SK-N-SH (cell line): ENCODE results near the gene ABCD2. TPM values are rescaled to one million over a fixed set of nuclear protein-coding genes. Genes with fewer than 3 reads are reported as not detected.

ENCODE experiments used
- CTCF ChIA-PET: fragments of 300-600, 350-600 bp; formaldehyde crosslinking; extraction: SDS; loops from one replicate; lab custom pipeline; 2021; lab: Yijun Ruan, JAX
- POLR2A ChIA-PET: fragments of 350-600 bp; sonication (Branson Sonifier 250); formaldehyde crosslinking; extraction: SDS; loops from one replicate; lab custom pipeline; 2020; ENCODE audit warnings: antibody characterized with exemption, inconsistent platforms; lab: Yijun Ruan, JAX
- DNase-seq: peaks from one replicate; pipeline ENCODE4 v3.0.0; 2012
- H2AFZ ChIP-seq: fragments of 200-600 bp; sonication (generic); 2 replicates; pipeline ENCODE4 v1.8.1; 2016; ENCODE audit warnings: antibody characterized with exemption, mild to moderate bottlenecking, low read depth
- H3F3A ChIP-seq: fragments of 200-600 bp; sonication (generic); replicated peaks from 2 replicates; pipeline ENCODE3; 2016; ENCODE audit warnings: antibody characterized with exemption, mild to moderate bottlenecking; ENCODE audit not compliant: insufficient read depth
- H3K27ac ChIP-seq, 2 experiments: fragments of 200-500 bp in 1 of 2; fragments of 200-600 bp in 1 of 2; sonication (Bioruptor generic) in 1 of 2; sonication (generic), shearing (Covaris generic) in 1 of 2; 2 replicates each; pipeline versions ENCODE4 v1.5.1 to v1.6.1; 2014 to 2016; ENCODE audit warnings: low read depth in 2 of 2, inconsistent platforms in 1 of 2, low read length in 1 of 2, mild to moderate bottlenecking in 1 of 2, mixed read lengths in 1 of 2
- H3K27me3 ChIP-seq: fragments of 200-600 bp; sonication (generic), shearing (Covaris generic); 2 replicates; pipeline ENCODE4 v1.6.1; 2016; ENCODE audit warnings: mixed run types; ENCODE audit not compliant: insufficient read depth
- H3K36me3 ChIP-seq, 2 experiments: fragments of 200-500 bp in 1 of 2; fragments of 200-600 bp in 1 of 2; sonication (Bioruptor generic) in 1 of 2; sonication (generic) in 1 of 2; replicated peaks in 1 of 2; 2 replicates each; pipeline versions ENCODE3 to v1.5.1; 2014 to 2016; ENCODE audit warnings: low read length in 1 of 2, mild to moderate bottlenecking in 1 of 2; ENCODE audit not compliant: insufficient read depth in 2 of 2, control insufficient read depth in 1 of 2
- H3K4me1 ChIP-seq, 2 experiments: fragments of 200-500 bp in 1 of 2; fragments of 200-600 bp in 1 of 2; sonication (Bioruptor generic) in 1 of 2; sonication (generic), shearing (Covaris generic) in 1 of 2; 2 replicates each; pipeline versions ENCODE4 v1.5.1 to v1.6.1; 2014 to 2016; ENCODE audit warnings: low read depth in 1 of 2, low read length in 1 of 2, mixed run types in 1 of 2; ENCODE audit not compliant: insufficient read depth in 2 of 2, control insufficient read depth in 1 of 2
- H3K4me2 ChIP-seq: fragments of 200-600 bp; sonication (generic), shearing (Covaris generic); 2 replicates; pipeline ENCODE4 v1.6.1; 2017; ENCODE audit warnings: mixed run types
- H3K4me3 ChIP-seq, 2 experiments: fragments of 200-500 bp in 1 of 2; fragments of 200-600 bp in 1 of 2; sonication (Bioruptor generic) in 1 of 2; sonication (generic), shearing (Covaris generic) in 1 of 2; 2 replicates each; pipeline versions ENCODE4 v1.5.1 to v1.8.1; 2014 to 2016; ENCODE audit warnings: low read depth in 2 of 2, inconsistent platforms in 1 of 2, low read length in 1 of 2, mild to moderate bottlenecking in 1 of 2, mixed read lengths in 1 of 2, moderate library complexity in 1 of 2
- H3K79me2 ChIP-seq: fragments of 200-600 bp; sonication (generic); 2 replicates; pipeline ENCODE4 v1.8.1; 2017; ENCODE audit warnings: mild to moderate bottlenecking; ENCODE audit not compliant: insufficient read depth
- H3K9ac ChIP-seq: fragments of 200-600 bp; sonication (generic); 2 replicates; pipeline ENCODE4 v1.6.1; 2017; ENCODE audit warnings: mixed run types
- H3K9me2 ChIP-seq: fragments of 200-600 bp; sonication (generic); 2 replicates; pipeline ENCODE4 v1.6.1; 2017; ENCODE audit warnings: mixed run types
- H3K9me3 ChIP-seq: fragments of 200-600 bp; sonication (generic); 2 replicates; pipeline ENCODE4 v1.6.1; 2017; ENCODE audit warnings: mixed run types, mild to moderate bottlenecking, moderate library complexity
- H4K20me1 ChIP-seq: fragments of 200-600 bp; sonication (generic); 2 replicates; pipeline ENCODE4 v1.6.1; 2017; ENCODE audit warnings: mild to moderate bottlenecking, mixed run types; ENCODE audit not compliant: insufficient read depth
- FOXM1 ChIP-seq: IDR thresholded peaks from 2 replicates; pipeline ENCODE4 v1.4.0; 2012; ENCODE audit warnings: low read depth, mild to moderate bottlenecking
- IRF3 ChIP-seq: fragments of 150-350 bp; IDR thresholded peaks from 2 replicates; pipeline ENCODE4 v1.6.1; 2016; ENCODE audit warnings: mild to moderate bottlenecking, low read depth, low read length
- JUND ChIP-seq: IDR thresholded peaks from 2 replicates; pipeline ENCODE4 v1.4.0; 2012
- MAX ChIP-seq: IDR thresholded peaks from 2 replicates; pipeline ENCODE4 v1.4.0; 2012; ENCODE audit warnings: low read depth
- MEF2A ChIP-seq: IDR thresholded peaks from 2 replicates; pipeline ENCODE4 v1.4.0; 2012; ENCODE audit warnings: low read depth, borderline replicate concordance
- MXI1 ChIP-seq: IDR thresholded peaks from 2 replicates; pipeline ENCODE4 v1.6.1; 2012; ENCODE audit warnings: mild to moderate bottlenecking, low read depth, low read length, improper control_type of control experiment
- POLR2AphosphoS5 ChIP-seq: IDR thresholded peaks from 2 replicates; pipeline ENCODE4 v1.6.1; 2012; ENCODE audit warnings: low read depth, low read length
- RAD21 ChIP-seq: IDR thresholded peaks from 2 replicates; pipeline ENCODE4 v1.6.1; 2012; ENCODE audit warnings: mild to moderate bottlenecking, low read length
- REST ChIP-seq: IDR thresholded peaks from 2 replicates; pipeline ENCODE4 v1.6.1; 2012; ENCODE audit warnings: mild to moderate bottlenecking, low read depth, low read length, moderate library complexity
- RFX5 ChIP-seq: IDR thresholded peaks from 2 replicates; pipeline ENCODE4 v1.6.1; 2012; ENCODE audit warnings: mild to moderate bottlenecking, improper control_type of control experiment, low read length
- SIN3A ChIP-seq: IDR thresholded peaks from 2 replicates; pipeline ENCODE4 v1.6.1; 2012; ENCODE audit warnings: low read depth, mild to moderate bottlenecking, low read length, moderate library complexity, borderline replicate concordance
- TAF1 ChIP-seq: IDR thresholded peaks from 2 replicates; pipeline ENCODE4 v1.6.1; 2012; ENCODE audit warnings: low read depth, mild to moderate bottlenecking, low read length, moderate library complexity, borderline replicate concordance
- WGBS: methylation state at CpG from one replicate; pipeline ENCODE4 v1.1.6; 2017; ENCODE audit warnings: low lambda C conversion rate; 5-methylcytosine and 5-hydroxymethylcytosine counted together
- polyA plus RNA-seq, 3 experiments: library from polyadenylated mRNA; depleted of rRNA; stranded (reverse); fragments of >200 nt; gene quantifications; 2 replicates each; pipeline ENCODE4 v1.2.3, GENCODE V29; 2012
- TF ChIP-seq, protein P1 (sequence below): fragments of 200-600 bp; sonication (generic); IDR thresholded peaks from 2 replicates; pipeline ENCODE4 v1.6.1; 2017; ENCODE audit warnings: antibody characterized with exemption, mild to moderate bottlenecking, moderate library complexity

Gene ABCD2
- polyA plus RNA-seq, 1 of the 3 experiments (the other 2 are of a cell fraction): 0.02 TPM

GRCh38 chr12:39612250-39612649 is 7.4 kb downstream of the ABCD2 start:
- no peak overlapping the region for H2AFZ ChIP-seq
- WGBS: 44% methylated on average over 2 of the region's 2 CpGs
- H3K9ac ChIP-seq: no peak overlapping the region
- DNase-seq: no peak
- H3K4me1 ChIP-seq: no peaks in the 10 kb centered on the region; a peak in 1 of 4 replicates
- H3K79me2 ChIP-seq: no peaks in the 10 kb centered on the region
- no peaks in the 10 kb centered on the region for H3K9me3 ChIP-seq
- POLR2A ChIA-PET: no interaction called here
- H3K36me3 ChIP-seq: no peaks in the 10 kb centered on the region
- no peaks in the 10 kb centered on the region for H3K9me2 ChIP-seq
- H4K20me1 ChIP-seq: no peaks in the 10 kb centered on the region
- CTCF ChIA-PET: interaction anchor here (1.7 kb wide), 1 partner anchor 36 kb away, joined by 6 read pairs; no protein-coding TSS in a partner anchor
- no peak overlapping the region for H3K27ac ChIP-seq
- H3K4me3 ChIP-seq: no peak overlapping the region
- H3K27me3 ChIP-seq: no peaks in the 10 kb centered on the region
- TF ChIP-seq MXI1 (no peak), SIN3A (no peak), TAF1 (no peak), RFX5 (no peak), MAX (no peak), IRF3 (no peak), RAD21 (no peak), POLR2AphosphoS5 (no peak), MEF2A (no peak), REST (no peak), JUND (no peak), FOXM1 (no peak)
- TF ChIP-seq, protein P1, sequence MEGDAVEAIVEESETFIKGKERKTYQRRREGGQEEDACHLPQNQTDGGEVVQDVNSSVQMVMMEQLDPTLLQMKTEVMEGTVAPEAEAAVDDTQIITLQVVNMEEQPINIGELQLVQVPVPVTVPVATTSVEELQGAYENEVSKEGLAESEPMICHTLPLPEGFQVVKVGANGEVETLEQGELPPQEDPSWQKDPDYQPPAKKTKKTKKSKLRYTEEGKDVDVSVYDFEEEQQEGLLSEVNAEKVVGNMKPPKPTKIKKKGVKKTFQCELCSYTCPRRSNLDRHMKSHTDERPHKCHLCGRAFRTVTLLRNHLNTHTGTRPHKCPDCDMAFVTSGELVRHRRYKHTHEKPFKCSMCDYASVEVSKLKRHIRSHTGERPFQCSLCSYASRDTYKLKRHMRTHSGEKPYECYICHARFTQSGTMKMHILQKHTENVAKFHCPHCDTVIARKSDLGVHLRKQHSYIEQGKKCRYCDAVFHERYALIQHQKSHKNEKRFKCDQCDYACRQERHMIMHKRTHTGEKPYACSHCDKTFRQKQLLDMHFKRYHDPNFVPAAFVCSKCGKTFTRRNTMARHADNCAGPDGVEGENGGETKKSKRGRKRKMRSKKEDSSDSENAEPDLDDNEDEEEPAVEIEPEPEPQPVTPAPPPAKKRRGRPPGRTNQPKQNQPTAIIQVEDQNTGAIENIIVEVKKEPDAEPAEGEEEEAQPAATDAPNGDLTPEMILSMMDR: no peak
- no peaks in the 10 kb centered on the region for H3F3A ChIP-seq
- no peak overlapping the region for H3K4me2 ChIP-seq
